Measurements from ENCODE around the gene SLC17A7.

The SLC17A7 gene

GRCh38 chr19:49441210-49441959 is at the start of gene SLC17A7:
SLC17A7 (minus strand) TSS chr19:49441527; CDS start chr19:49441379, 148 bp downstream.
- no peaks in the 10 kb centered on the region for H3K9me3 ChIP-seq (ENCODE audit: control insufficient read depth in 2 of 2, low read length in 2 of 2)
- no peaks in the 10 kb centered on the region for H3K36me3 ChIP-seq (ENCODE audit: control insufficient read depth in 2 of 2, insufficient read depth in 2 of 2, low read length in 2 of 2)
- peak within 1 kb of the TSS; percentile 13 to 18 for H3K4me3 ChIP-seq (ENCODE audit: low read length in 2 of 2)
- H3K9ac ChIP-seq (ENCODE audit: low read depth in 1 of 2, low read length in 2 of 2) = no peak within 1 kb of the TSS
- H3K27me3 ChIP-seq (ENCODE audit: control insufficient read depth in 2 of 2, insufficient read depth in 2 of 2, low read length in 2 of 2) = peaks cover 42 to 43% of the 10 kb centered on the region in 2 donors
- no peaks in the 10 kb centered on the region for H3K4me1 ChIP-seq (ENCODE audit: control insufficient read depth in 2 of 2, insufficient read depth in 2 of 2, low read length in 2 of 2)
- peak within 1 kb of the TSS in 1 of 2 donors; percentile 23 for H3K27ac ChIP-seq (ENCODE audit: low read depth in 2 of 2, low read length in 2 of 2)

GRCh38 chr19:49490287-49491029 is 49.1 kb upstream of the SLC17A7 start:
- Histone ChIP-seq H3K4me1 (ENCODE audit: control insufficient read depth in 2 of 2, insufficient read depth in 2 of 2, low read length in 2 of 2) (peaks cover 17 to 23% of the 10 kb centered on the region in 2 donors), H3K9ac (ENCODE audit: low read depth in 1 of 2, low read length in 2 of 2) (peak overlapping the region in 1 of 2 donors; percentile 97), H3K4me3 (ENCODE audit: low read length in 2 of 2) (peak overlapping the region in 1 of 2 donors; percentile 98), H3K9me3 (ENCODE audit: control insufficient read depth in 2 of 2, low read length in 2 of 2) (no peaks in the 10 kb centered on the region), H3K36me3 (ENCODE audit: control insufficient read depth in 2 of 2, insufficient read depth in 2 of 2, low read length in 2 of 2) (peaks cover 36 to 39% of the 10 kb centered on the region in 2 donors), H3K27ac (ENCODE audit: low read depth in 2 of 2, low read length in 2 of 2) (peak overlapping the region; percentile 9 to 52), H3K27me3 (ENCODE audit: control insufficient read depth in 2 of 2, insufficient read depth in 2 of 2, low read length in 2 of 2) (no peaks in the 10 kb centered on the region)

GRCh38 chr19:49489601-49490167 is 48.4 kb upstream of the SLC17A7 start:
- H3K27me3 ChIP-seq (ENCODE audit: control insufficient read depth in 2 of 2, insufficient read depth in 2 of 2, low read length in 2 of 2) = no peaks in the 10 kb centered on the region
- peak overlapping the region; percentile 17 to 98 for H3K4me3 ChIP-seq (ENCODE audit: low read length in 2 of 2)
- peak overlapping the region; percentile 77 to 97 for H3K9ac ChIP-seq (ENCODE audit: low read depth in 1 of 2, low read length in 2 of 2)
- H3K27ac ChIP-seq (ENCODE audit: low read depth in 2 of 2, low read length in 2 of 2) = peak overlapping the region; percentile 9 to 52
- peaks cover 13 to 21% of the 10 kb centered on the region in 2 donors for H3K4me1 ChIP-seq (ENCODE audit: control insufficient read depth in 2 of 2, insufficient read depth in 2 of 2, low read length in 2 of 2)
- no peaks in the 10 kb centered on the region for H3K9me3 ChIP-seq (ENCODE audit: control insufficient read depth in 2 of 2, low read length in 2 of 2)
- peaks cover 36 to 39% of the 10 kb centered on the region in 2 donors for H3K36me3 ChIP-seq (ENCODE audit: control insufficient read depth in 2 of 2, insufficient read depth in 2 of 2, low read length in 2 of 2)

- Histone ChIP-seq H3K27me3 (ENCODE audit: control insufficient read depth in 2 of 2, insufficient read depth in 2 of 2, low read length in 2 of 2) (no peaks in the 10 kb centered on the region), H3K9ac (ENCODE audit: low read depth in 1 of 2, low read length in 2 of 2) (peak overlapping the region; percentile 97 to 99), H3K9me3 (ENCODE audit: control insufficient read depth in 2 of 2, low read length in 2 of 2) (no peaks in the 10 kb centered on the region), H3K27ac (ENCODE audit: low read depth in 2 of 2, low read length in 2 of 2) (peak overlapping the region; percentile 86 to 87), H3K4me3 (ENCODE audit: low read length in 2 of 2) (peak overlapping the region; percentile 96 to 98), H3K36me3 (ENCODE audit: control insufficient read depth in 2 of 2, insufficient read depth in 2 of 2, low read length in 2 of 2) (peaks cover 36 to 39% of the 10 kb centered on the region in 2 donors), H3K4me1 (ENCODE audit: control insufficient read depth in 2 of 2, insufficient read depth in 2 of 2, low read length in 2 of 2) (peaks cover 13 to 21% of the 10 kb centered on the region in 2 donors)
Measured at GRCh38 chr19:49488863-49489537, 47.7 kb upstream of the SLC17A7 start.

GRCh38 chr19:49488046-49488862 is 46.9 kb upstream of the SLC17A7 start:
- Histone ChIP-seq H3K27ac (ENCODE audit: low read depth in 2 of 2, low read length in 2 of 2) (peak overlapping the region; percentile 86 to 87), H3K27me3 (ENCODE audit: control insufficient read depth in 2 of 2, insufficient read depth in 2 of 2, low read length in 2 of 2) (no peaks in the 10 kb centered on the region), H3K36me3 (ENCODE audit: control insufficient read depth in 2 of 2, insufficient read depth in 2 of 2, low read length in 2 of 2) (peaks cover 36 to 39% of the 10 kb centered on the region in 2 donors), H3K4me1 (ENCODE audit: control insufficient read depth in 2 of 2, insufficient read depth in 2 of 2, low read length in 2 of 2) (peaks cover 13 to 21% of the 10 kb centered on the region in 2 donors), H3K9me3 (ENCODE audit: control insufficient read depth in 2 of 2, low read length in 2 of 2) (no peaks in the 10 kb centered on the region), H3K4me3 (ENCODE audit: low read length in 2 of 2) (peak overlapping the region; percentile 96 to 98), H3K9ac (ENCODE audit: low read depth in 1 of 2, low read length in 2 of 2) (peak overlapping the region; percentile 97 to 99)

- H3K9ac ChIP-seq (ENCODE audit: low read depth in 1 of 2, low read length in 2 of 2) = peak within 1 kb of the TSS; percentile 97 to 99
- no peaks in the 10 kb centered on the region for H3K9me3 ChIP-seq (ENCODE audit: control insufficient read depth in 2 of 2, low read length in 2 of 2)
- peak within 1 kb of the TSS; percentile 86 to 87 for H3K27ac ChIP-seq (ENCODE audit: low read depth in 2 of 2, low read length in 2 of 2)
- H3K36me3 ChIP-seq (ENCODE audit: control insufficient read depth in 2 of 2, insufficient read depth in 2 of 2, low read length in 2 of 2) = peaks cover 31 to 34% of the 10 kb centered on the region in 2 donors
- peak within 1 kb of the TSS; percentile 96 to 98 for H3K4me3 ChIP-seq (ENCODE audit: low read length in 2 of 2)
- peaks cover 13 to 21% of the 10 kb centered on the region in 2 donors for H3K4me1 ChIP-seq (ENCODE audit: control insufficient read depth in 2 of 2, insufficient read depth in 2 of 2, low read length in 2 of 2)
- H3K27me3 ChIP-seq (ENCODE audit: control insufficient read depth in 2 of 2, insufficient read depth in 2 of 2, low read length in 2 of 2) = no peaks in the 10 kb centered on the region
Measured at GRCh38 chr19:49487277-49488045, 46.1 kb upstream of the SLC17A7 start, which contains the start of gene RPL13A. RPL13A (plus strand) TSS chr19:49487608; CDS start chr19:49487630, 22 bp downstream.

- Histone ChIP-seq H3K27ac (ENCODE audit: low read depth in 2 of 2, low read length in 2 of 2) (peak overlapping the region; percentile 23 to 68), H3K36me3 (ENCODE audit: control insufficient read depth in 2 of 2, insufficient read depth in 2 of 2, low read length in 2 of 2) (peaks cover 24 to 28% of the 10 kb centered on the region in 2 donors), H3K27me3 (ENCODE audit: control insufficient read depth in 2 of 2, insufficient read depth in 2 of 2, low read length in 2 of 2) (no peaks in the 10 kb centered on the region), H3K4me1 (ENCODE audit: control insufficient read depth in 2 of 2, insufficient read depth in 2 of 2, low read length in 2 of 2) (peaks cover 13 to 21% of the 10 kb centered on the region in 2 donors), H3K4me3 (ENCODE audit: low read length in 2 of 2) (peak overlapping the region; percentile 50 to 60), H3K9me3 (ENCODE audit: control insufficient read depth in 2 of 2, low read length in 2 of 2) (no peaks in the 10 kb centered on the region), H3K9ac (ENCODE audit: low read depth in 1 of 2, low read length in 2 of 2) (peak overlapping the region in 1 of 2 donors; percentile 46)
Measured at GRCh38 chr19:49486710-49487276, 45.5 kb upstream of the SLC17A7 start.

GRCh38 chr19:49486232-49486631 is 44.9 kb upstream of the SLC17A7 start:
- no peak overlapping the region for H3K27ac ChIP-seq (ENCODE audit: low read depth in 2 of 2, low read length in 2 of 2)
- H3K9me3 ChIP-seq (ENCODE audit: control insufficient read depth in 2 of 2, low read length in 2 of 2) = no peaks in the 10 kb centered on the region
- no peaks in the 10 kb centered on the region for H3K27me3 ChIP-seq (ENCODE audit: control insufficient read depth in 2 of 2, insufficient read depth in 2 of 2, low read length in 2 of 2)
- H3K9ac ChIP-seq (ENCODE audit: low read depth in 1 of 2, low read length in 2 of 2) = no peak overlapping the region
- H3K36me3 ChIP-seq (ENCODE audit: control insufficient read depth in 2 of 2, insufficient read depth in 2 of 2, low read length in 2 of 2) = peaks cover 18 to 22% of the 10 kb centered on the region in 2 donors
- H3K4me3 ChIP-seq (ENCODE audit: low read length in 2 of 2) = no peak overlapping the region
- peaks cover 13 to 21% of the 10 kb centered on the region in 2 donors for H3K4me1 ChIP-seq (ENCODE audit: control insufficient read depth in 2 of 2, insufficient read depth in 2 of 2, low read length in 2 of 2)

Data from mucosa of rectum (tissue), 2 donors.